RKO (cell line): Measurements from ENCODE around the gene PRDX5.
"Not testable (repeated sequence)": the region's sequence is repeated elsewhere in the genome, so short reads cannot be mapped to it uniquely, and the experiment has no call there.

ENCODE experiments used
- DNase-seq: peaks from one replicate; pipeline ENCODE4 v3.0.0-alpha.2; 2016; ENCODE audit warnings: low spot score

Gene PRDX5

DNA sequence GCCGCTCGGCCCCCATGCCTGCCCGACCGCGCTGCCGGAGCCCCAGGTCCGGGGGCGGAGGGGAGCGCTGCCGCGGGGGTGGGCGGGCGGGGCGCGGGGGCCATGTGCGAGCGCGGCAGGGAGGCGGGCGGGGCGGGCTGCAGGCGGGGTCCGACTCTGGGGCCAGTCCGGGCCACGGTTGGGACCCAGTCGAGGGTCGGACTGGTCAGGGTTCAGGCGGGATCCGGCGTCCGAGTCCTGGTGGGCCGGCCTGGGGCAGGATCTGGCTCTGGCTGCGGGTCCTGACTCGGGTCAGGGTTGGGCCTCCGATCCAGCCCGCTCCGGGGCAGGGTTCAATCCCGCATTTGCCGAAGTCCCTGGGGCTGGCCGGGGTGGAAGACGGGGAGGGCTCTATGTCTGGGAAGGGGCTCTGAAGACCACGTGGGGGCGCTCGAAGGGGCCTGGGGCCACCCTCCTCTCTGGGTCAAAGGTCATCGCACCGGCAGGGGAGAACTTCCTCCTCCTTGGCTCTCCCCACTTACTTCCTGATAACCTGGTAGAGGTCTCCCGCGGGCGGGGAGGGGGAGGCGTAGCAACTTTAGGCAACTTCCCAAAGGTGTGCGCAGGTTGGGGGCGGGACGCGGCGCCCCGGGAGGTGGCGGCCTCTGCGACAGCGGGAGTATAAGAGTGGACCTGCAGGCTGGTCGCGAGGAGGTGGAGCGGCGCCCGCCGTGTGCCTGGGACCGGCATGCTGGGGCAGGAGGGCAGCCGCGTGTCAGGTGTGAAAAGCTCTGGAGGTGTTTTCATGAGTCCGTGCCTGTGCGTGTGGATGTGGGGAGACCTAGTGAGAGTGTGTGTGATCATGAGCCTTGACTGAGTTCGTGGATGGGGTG is 12.0 kb upstream of the PRDX5 start:
- DNase-seq, result peak; percentile 63

DNA sequence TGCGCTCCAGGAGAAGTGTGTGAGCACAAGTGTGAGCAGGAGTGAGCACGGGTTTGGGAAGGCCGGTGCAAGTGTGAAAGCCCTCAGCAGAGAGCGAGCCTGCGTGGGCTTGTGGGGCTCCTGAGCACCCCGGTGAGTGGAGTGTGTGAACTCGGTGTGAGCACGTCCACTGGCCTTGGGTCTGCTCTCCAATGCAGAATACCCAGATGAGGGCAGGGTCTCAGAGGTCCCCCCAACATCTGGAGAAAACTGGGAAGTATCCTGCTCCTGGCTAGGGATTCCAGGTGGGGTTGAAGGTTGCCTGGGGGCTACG is 11.4 kb upstream of the PRDX5 start:
- DNase-seq, result no peak

DNA sequence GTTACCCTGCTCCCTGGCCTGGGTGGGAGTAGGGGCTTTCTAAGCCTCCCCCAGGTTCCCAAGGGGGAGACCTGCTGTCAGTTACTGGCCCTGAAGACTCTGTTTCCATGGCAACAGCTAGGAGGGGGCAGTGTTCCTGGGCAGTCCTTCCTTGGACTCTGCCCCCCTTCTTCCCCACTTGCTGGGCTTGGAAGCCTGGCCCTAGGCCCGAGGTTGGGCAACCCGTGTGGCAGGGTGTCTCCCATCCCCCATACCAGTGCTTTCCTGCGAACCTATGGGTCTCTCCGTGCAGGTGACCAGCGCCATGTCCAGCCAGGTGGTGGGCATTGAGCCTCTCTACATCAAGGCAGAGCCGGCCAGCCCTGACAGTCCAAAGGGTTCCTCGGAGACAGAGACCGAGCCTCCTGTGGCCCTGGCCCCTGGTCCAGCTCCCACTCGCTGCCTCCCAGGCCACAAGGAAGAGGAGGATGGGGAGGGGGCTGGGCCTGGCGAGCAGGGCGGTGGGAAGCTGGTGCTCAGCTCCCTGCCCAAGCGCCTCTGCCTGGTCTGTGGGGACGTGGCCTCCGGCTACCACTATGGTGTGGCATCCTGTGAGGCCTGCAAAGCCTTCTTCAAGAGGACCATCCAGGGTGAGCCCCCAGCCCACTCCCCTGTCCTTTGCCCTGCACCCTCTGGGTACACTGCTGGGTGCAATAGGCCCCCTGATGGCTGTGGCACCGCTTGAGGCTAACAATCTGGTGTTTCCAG is 10.9 kb upstream of the PRDX5 start:
- peak; percentile 57 for DNase-seq

- DNase-seq, result not testable (repeated sequence)
Observed at GRCh38 chr11:64307795-64308194, 10.1 kb upstream of the PRDX5 start.

DNA sequence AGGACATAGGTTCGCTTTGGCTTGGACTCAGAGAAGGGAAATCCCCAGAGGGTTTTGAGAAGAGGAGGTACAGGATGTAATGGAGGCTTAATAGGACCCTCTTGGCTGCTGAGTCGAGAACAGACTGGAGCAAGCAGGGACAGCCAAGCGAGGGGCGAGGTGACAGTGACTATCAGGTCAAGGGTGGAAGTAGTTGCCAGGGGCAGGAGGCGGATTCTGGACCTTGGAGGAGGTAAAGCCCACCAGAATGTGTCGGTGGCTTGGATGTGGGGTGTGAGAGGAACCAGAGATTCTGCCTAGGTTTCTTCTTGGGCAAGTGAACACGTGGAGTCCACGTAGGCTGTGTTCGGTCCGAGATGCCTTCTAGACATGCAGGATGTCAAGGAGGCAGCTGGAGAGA is 5.0 kb upstream of the PRDX5 start:
- no peak for DNase-seq

DNA sequence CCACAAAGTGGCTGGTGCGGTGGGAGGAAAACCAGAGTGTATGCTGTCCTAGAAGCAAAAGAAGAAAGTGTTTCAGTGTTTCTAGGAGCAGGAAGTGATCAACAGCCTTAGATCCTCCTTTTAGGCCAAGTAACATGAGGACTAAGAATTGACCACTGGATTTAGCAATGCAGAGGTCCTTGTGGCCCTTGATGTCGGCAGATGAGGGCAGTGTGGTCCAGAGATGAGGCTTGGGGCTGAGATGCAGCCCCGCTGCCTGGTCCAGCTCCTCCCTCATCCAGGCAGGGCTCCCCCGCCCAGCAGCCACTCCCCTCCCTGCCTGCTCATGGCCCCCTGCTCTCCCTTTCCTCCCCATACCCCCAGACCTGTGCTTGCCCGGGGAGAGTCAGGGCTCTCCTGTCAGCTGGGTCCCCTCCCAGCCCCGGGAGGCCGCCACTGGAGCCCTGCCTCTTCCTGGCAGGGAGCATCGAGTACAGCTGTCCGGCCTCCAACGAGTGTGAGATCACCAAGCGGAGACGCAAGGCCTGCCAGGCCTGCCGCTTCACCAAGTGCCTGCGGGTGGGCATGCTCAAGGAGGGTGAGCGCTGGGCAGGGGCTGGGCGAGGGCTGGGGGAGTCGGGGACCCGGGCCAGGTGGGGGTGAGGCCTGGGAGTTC is 4.3 kb upstream of the PRDX5 start:
- no peak for DNase-seq

DNA sequence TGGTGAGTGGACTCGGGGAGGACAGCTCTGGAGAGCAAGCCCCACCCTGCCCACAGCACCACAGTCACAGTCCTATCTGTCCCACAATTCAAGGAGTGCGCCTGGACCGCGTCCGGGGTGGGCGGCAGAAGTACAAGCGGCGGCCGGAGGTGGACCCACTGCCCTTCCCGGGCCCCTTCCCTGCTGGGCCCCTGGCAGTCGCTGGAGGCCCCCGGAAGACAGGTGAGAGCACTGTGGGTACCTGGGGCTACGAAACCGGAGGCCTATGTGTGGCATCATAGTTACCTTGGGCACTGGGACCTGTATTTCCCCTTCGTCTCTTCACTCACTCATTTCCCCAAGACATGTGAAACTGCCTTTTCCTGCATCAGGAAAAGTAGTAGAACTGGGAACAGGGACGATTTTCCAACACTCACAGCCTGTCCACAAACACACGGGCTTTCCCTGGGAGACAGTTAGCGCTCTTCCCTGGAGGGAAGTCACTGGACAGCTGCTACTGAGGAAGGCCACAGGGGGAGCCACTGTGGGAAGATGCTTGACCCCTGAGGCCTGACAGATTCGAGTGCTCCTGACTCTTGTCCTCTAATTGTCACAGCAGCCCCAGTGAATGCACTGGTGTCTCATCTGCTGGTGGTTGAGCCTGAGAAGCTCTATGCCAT is 3.6 kb upstream of the PRDX5 start:
- DNase-seq, result peak; percentile 45

GRCh38 chr11:64314805-64315561 is 2.9 kb upstream of the PRDX5 start:
- DNase-seq, result no peak

DNA sequence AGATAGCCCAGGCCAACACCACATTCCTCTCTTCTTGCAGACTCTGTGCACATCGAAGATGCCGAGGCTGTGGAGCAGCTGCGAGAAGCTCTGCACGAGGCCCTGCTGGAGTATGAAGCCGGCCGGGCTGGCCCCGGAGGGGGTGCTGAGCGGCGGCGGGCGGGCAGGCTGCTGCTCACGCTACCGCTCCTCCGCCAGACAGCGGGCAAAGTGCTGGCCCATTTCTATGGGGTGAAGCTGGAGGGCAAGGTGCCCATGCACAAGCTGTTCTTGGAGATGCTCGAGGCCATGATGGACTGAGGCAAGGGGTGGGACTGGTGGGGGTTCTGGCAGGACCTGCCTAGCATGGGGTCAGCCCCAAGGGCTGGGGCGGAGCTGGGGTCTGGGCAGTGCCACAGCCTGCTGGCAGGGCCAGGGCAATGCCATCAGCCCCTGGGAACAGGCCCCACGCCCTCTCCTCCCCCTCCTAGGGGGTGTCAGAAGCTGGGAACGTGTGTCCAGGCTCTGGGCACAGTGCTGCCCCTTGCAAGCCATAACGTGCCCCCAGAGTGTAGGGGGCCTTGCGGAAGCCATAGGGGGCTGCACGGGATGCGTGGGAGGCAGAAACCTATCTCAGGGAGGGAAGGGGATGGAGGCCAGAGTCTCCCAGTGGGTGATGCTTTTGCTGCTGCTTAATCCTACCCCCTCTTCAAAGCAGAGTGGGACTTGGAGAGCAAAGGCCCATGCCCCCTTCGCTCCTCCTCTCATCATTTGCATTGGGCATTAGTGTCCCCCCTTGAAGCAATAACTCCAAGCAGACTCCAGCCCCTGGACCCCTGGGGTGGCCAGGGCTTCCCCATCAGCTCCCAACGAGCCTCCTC is 2.0 kb upstream of the PRDX5 start:
- not testable (repeated sequence) for DNase-seq

- peak; percentile 62 for DNase-seq
Observed at GRCh38 chr11:64316672-64317324, 1.1 kb upstream of the PRDX5 start.

DNA sequence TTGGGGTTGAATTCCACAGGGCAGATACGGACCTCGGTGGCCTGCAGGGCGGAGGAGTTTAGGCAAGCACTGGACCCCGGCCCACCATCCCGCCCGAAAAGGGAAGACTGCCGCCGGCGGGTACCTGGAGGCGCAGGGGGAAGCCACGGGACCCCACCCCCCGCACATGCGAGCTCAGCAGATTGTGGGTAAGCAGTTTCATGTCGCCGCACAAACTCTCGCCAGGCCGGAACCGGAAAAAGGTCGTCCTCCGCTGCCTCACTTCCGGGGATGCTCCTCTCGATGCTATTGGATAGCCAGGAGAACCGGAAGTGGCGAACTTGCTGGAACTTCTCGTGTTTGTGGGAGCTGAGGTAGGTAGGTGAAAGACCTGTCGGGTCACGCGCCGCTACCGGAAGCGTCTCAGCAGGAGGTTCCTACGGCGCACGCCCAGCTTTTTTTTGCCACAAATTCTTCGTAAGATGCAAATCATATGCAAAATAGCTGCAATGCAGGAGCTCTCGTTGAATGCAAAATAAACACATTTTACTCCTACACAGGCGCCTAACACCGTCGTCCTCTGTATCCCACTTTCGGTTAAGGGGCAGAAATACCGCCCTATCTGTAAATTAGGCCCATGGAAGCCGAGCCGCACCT is 478 bp upstream of the PRDX5 start, which contains the start of gene TRMT112:
Gene TRMT112, minus strand, starts transcription at position 235 of the 636 bp plus-strand sequence. Its CDS starts 33 bp downstream, at position 202.
- DNase-seq, result peak; percentile 98

DNA sequence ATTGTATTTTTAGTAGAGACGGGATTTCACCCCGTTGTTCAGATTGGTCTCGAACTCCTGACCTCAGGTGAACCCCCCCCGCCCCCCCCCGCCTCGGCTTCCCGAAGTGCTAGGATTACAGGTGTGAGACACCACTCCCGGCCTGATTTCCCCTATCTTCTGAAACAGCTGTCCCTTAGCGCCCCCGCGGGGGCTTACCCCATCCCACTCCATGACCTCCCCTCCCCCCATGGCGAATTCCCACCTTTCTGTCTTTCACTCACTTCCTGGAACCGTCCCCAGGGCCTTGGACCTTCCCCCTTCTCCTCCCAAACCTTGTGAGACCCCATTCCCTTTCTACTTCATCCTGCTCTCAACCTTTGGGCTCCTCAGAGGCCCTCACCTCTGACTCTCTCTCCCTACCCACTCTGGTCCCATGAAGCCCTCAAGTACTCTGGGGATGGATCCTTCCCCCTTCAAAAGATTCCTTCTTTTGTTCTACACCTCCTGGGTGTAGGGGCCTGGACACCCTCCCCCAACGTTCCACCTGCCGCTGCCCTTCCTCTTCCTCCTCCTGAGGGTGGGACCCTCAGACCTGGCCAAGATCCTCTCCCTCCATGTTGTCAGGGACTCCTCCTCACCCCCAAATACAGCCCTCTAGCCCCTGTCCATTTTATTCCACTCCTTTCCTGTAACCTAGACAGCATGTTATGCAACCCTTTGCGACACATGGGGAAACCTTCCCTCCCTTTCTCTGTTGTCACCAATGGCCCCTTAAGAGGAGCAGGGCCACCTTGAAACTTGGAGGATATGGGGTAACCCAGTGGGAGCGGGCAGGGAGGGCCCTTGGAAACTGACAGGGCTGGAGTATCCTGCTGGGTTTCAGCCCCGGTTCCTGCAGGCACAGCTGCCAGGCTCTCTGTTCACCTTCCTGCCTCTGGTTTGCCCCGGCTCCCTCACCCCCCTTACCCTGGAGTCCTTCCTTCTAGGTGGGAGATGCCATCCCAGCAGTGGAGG is 1.1 kb downstream of the PRDX5 start:
- DNase-seq, result no peak

- DNase-seq, result no peak
Observed at GRCh38 chr11:64320556-64320955, 2.6 kb downstream of the PRDX5 start.

GRCh38 chr11:64321026-64321425 is 3.1 kb downstream of the PRDX5 start:
- no peak for DNase-seq

DNA sequence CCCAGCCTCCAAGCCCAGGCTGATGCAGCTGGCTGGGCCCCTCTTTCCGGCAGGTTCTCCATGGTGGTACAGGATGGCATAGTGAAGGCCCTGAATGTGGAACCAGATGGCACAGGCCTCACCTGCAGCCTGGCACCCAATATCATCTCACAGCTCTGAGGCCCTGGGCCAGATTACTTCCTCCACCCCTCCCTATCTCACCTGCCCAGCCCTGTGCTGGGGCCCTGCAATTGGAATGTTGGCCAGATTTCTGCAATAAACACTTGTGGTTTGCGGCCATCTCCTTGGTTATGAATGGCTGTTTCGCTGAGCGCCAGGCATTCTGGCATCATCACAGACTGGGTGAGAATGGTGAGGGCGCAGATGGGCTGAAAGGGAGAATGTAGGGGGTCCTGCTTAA is 3.6 kb downstream of the PRDX5 start:
- DNase-seq, result no peak

GRCh38 chr11:64322925-64323260 is 5.0 kb downstream of the PRDX5 start:
- DNase-seq, result no peak

- DNase-seq, result no peak
Observed at GRCh38 chr11:64323373-64323772, 5.5 kb downstream of the PRDX5 start.

DNA sequence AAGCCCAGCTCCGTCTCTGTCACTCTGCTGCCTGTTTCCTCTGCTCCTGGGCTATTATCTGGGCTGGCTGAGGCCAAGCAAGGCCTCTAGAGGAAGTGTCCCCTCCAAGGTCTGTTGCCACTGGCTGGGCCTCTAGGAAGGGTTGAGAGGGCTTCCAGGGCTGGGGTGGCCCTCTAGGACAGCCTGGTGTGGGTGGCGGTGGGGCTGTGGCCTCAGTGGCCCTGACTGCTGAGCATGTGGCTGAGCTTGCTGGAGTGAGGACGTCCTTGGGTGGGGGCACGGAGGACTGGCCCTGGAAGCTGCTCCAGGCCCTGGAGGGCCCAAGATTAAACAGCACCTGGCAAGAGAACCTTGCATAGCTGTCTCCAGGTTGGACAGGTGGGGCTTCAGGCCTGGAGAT is 6.1 kb downstream of the PRDX5 start:
- DNase-seq, result not testable (repeated sequence)
